CD4-positive, alpha-beta T cell treated with Interleukin-17A for 4 hours (primary cell): ENCODE results near the gene STXBP2.
A peak's percentile ranks its signal among the peaks of the same experiment; 100 is the strongest.

Source experiments
- DNase-seq: peaks from one replicate; pipeline ENCODE4 v3.0.0-alpha.2; 2020; ENCODE audit warnings: mixed read lengths

STXBP2 gene

DNA sequence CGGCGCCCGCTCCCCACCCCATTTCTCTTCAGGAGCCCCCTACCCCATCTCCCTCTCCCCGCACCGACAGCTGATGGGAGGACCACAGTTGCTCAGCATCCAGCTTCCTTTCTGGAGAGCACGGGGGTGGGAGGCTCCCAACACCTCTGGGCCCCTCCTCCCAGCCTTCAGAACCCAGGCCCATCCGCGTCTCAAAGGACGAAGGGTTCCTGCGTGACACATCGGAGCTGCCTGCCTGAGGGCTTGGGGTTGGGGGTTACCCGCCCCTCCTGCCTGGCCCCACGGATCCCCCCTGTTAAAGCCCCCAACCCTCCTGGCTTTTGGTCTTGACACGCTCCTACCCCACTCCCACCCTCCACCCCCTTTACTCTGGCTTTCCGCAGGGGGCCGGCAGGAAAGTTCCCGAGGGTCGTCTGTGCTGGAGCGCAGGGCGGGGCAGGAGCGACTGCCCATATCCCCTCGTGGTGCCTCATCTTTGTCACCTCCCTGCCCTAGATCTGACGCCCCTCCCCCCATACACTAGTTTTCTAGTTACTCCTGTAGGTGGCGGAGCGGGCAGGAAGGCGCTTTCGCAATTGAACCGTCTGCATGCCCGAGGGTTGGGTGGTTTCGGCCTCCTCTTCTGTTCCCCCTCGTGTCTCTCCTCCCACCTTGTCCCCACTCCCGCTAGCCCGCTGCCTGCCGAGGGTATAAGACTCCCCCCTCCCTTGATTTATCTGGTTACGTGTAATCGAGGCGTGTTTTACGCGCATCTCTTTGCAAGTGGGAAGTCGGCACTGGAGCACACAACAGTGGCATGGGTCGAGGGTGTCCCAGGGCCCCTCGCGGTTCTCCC lies 44.6 kb downstream of the STXBP2 start:
- peak; percentile 90 for DNase-seq

DNA sequence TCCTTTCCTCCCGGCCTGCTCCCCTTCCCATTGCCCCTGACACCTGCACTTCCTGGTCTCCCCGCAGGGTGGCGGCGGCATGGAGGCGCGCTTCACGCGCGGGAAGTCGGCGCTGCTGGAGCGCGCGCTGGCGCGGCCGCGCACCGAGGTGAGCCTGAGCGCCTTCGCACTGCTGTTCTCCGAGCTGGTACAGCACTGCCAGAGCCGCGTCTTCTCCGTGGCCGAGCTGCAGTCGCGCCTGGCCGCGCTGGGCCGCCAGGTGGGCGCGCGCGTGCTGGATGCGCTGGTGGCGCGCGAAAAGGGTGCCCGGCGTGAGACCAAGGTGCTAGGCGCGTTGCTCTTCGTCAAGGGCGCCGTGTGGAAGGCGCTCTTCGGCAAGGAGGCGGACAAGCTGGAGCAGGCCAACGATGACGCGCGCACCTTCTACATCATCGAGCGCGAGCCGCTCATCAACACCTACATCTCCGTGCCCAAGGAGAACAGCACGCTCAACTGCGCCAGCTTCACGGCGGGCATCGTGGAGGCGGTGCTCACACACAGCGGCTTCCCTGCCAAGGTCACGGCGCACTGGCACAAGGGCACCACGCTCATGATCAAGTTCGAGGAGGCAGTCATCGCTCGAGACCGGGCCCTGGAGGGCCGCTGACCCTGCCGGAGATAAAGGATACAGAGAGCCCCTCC lies 45.4 kb downstream of the STXBP2 start:
- DNase-seq, result no peak

DNA sequence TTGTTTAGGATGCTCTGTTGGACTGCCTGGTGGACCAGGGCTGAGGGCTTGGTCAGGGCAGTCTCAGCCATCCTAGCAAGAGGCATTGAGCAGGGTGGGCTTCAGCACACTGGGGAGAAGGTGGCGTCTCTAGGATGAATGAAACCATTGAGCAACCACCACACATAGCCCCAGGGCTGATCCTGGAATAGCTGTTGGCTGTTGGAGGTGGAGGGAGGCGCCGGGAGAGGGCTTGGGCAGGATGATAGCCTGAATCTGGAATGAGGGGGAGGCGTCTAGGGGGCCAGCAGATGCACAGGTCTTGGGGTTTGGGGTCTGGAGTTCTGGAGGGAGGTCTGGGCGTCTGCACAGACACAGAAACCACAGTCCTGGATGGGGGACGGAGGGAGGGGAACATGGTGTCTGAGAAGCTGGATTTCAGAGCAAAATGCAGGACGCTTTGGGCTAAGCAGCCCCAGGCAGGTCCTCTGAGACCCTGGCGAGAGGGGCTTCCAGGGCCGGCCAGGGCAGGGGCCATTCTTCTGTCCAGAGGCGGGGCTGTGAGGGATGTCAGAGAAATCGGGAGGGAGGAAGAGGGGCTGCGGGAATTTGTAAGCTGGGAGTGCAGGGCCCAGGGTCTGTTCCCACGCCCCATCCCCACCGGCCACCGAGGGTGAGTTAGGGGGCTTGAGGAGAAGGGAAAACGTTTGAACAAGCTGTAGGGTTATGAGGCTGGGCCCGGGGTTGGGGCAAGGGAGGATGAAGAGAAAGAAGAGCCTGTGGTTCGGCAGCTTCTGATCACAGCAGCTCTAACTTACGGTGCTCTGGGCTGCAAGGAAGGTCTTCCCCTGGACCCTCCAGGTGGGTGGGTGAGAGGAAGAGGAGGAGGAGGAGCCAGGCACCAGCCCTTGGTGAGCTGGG lies 48.9 kb downstream of the STXBP2 start:
- no peak for DNase-seq

DNA sequence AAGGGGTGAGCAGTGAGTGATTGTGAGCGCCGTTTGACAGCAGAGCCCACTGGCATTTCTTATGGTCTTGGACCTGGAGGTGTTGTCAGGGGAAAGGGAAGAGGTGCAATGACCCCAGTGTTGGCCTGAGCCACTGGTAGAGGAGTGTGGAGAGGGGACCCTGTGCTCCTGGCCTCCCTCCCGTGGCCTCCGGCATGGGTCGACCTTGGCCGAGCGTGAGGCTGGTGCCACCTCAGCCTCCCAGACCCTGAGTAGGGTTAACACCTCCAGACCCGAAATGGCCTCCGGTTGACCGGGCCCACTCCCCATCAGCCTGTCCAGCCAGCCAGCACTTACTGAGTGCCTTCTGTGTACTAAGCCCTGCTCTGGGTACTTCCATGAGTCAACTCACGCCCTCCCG lies 50.3 kb downstream of the STXBP2 start:
- DNase-seq, result no peak

DNA sequence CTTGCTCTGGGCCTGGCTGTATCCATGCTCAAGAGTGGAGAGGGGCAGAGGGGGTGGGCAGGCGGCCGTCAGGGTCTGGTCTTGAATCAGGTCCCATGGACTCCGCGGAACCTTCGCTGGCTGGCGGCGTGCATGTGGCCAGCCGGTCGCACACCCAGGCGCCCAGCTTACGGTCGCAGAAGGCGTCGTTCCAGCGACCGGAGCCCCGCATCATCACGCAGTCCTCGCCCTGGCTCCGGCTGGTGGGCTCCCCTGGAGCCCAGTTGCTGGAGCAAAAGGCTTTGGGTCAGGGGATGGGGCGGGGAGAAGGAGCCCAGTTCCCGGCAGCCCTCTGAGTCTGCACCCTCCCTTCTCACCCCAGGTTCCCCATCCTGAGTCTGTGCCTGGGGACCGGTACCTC lies 52.3 kb downstream of the STXBP2 start:
- no peak for DNase-seq

DNA sequence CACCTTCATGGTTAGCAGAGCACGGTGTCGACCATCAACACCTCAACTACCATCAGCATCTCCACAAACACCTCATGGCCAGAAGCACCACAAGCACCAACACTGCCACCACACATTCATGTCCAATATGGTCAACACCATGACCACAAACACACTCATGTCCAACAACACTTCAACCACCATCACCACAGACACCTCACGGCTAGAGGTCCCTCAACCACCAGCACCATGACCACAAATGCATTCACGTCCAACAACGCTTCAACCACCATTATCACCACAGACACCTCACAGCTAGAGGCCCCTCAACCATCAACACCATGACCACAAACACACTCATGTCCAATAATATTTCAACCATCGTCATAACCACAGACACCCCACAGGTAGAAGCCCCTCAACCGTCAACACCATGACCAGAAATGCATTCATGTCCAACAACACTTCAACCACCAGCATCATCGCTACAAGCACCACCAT lies 53.9 kb downstream of the STXBP2 start:
- no peak for DNase-seq

DNA sequence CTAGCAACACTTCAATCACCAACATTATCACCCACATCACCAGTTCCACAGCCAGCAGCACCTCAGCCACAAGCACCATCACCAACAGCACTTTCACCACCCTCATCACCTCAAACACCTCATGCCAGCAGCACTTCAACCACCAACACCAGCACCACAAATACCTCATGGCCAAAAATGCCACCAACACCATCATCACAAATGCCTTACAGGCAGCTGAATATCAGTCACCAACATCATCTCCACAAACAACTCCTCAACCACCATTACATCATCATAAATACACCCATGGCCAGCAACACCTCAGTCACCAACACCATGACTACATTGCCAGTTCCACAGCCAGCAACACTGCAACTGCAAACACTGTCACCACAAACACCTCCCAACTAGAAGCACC lies 54.6 kb downstream of the STXBP2 start:
- DNase-seq, result no peak

DNA sequence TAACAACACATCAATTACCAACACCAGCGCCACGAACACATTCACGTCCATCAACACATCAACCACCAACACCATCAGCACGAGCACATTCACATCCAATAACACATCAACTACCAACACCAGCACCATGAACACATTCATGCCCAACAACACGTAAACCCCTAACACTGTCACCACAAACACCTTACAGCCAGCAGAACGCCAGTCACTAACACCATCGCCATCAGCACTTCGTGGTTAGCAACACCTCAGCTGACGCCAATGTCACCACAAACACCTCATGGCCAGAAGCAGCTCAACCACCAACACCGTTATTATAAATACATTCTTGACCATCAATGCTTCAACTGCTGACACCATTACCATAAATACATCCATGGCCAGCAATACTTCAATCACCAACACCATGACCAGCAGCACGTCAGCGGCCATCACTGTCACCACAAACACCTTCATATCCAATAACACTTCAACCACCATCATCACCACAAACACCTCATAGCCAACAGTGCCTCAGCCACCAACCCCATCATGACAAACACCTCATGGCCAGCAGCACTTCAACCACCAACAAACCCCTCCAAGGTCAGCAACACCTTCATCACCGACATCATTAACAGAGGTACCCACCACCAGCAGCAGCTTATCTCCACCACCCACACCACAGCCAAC lies 55.6 kb downstream of the STXBP2 start:
- no peak for DNase-seq

DNA sequence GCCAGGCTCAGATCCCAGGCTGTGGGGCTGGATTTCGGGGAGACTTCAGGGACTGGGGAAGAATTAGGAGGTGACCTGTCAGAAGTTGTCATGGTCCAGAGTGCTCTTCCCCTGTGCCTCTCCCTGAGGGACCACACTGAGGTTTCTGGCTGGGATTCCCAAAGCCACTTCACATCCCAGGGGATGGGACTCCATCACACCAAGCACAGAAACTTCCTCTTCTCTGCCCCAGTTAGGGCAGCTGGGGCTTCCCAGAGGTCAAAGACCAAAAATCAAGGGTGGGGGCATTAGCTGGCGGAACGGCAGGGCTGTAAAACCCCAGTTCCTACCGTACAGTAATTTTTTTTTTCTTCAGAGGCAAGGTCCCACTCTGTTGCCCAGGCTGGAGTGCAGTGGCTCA lies 57.6 kb downstream of the STXBP2 start:
- DNase-seq, result no peak
